GM12892 (cell line): Measurements from ENCODE around the gene SLC35F1.

Source experiments
- POLR2A ChIP-seq: IDR thresholded peaks from 2 replicates; pipeline ENCODE4 v1.6.1; 2011; ENCODE audit warnings: low read depth, low read length, control low read depth
- POLR2AphosphoS5 ChIP-seq: IDR thresholded peaks from 2 replicates; pipeline ENCODE4 v1.6.1; 2011; ENCODE audit warnings: low read depth, low read length, control low read depth
- TAF1 ChIP-seq: IDR thresholded peaks from 2 replicates; pipeline ENCODE4 v1.6.1; 2011; ENCODE audit warnings: low read depth, mild to moderate bottlenecking, control low read depth, low read length, borderline replicate concordance

GRCh38 chr6:117910549-117910948 is 3.5 kb downstream of the SLC35F1 start:
- TF ChIP-seq POLR2A (no peak), POLR2AphosphoS5 (no peak), TAF1 (no peak)
